Measurements from ENCODE around the gene ITGB6. TPM values are rescaled to one million over a fixed set of nuclear protein-coding genes. Genes with fewer than 3 reads are reported as not detected.

Gene ITGB6, protein sequence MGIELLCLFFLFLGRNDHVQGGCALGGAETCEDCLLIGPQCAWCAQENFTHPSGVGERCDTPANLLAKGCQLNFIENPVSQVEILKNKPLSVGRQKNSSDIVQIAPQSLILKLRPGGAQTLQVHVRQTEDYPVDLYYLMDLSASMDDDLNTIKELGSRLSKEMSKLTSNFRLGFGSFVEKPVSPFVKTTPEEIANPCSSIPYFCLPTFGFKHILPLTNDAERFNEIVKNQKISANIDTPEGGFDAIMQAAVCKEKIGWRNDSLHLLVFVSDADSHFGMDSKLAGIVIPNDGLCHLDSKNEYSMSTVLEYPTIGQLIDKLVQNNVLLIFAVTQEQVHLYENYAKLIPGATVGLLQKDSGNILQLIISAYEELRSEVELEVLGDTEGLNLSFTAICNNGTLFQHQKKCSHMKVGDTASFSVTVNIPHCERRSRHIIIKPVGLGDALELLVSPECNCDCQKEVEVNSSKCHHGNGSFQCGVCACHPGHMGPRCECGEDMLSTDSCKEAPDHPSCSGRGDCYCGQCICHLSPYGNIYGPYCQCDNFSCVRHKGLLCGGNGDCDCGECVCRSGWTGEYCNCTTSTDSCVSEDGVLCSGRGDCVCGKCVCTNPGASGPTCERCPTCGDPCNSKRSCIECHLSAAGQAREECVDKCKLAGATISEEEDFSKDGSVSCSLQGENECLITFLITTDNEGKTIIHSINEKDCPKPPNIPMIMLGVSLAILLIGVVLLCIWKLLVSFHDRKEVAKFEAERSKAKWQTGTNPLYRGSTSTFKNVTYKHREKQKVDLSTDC
- total RNA-seq, result 10 to 100 TPM in 2 of 4 donors, 1 to 10 TPM in 2; 4.4 to 13.8 (median 10.0) TPM

GRCh38 chr2:160199683-160200389, at the start of gene ITGB6:
ITGB6 (minus strand) TSS chr2:160200272; CDS start chr2:160200063, 209 bp downstream.
- no peak for DNase-seq (ENCODE audit: low spot score in 2 of 2)
- Histone ChIP-seq H3K4me3 (peak within 1 kb of the TSS; percentile 39), H3K9me3 (no peaks in the 10 kb centered on the region), H3K27ac (peak within 1 kb of the TSS; percentile 42), H3K4me1 (peaks cover 11% of the 10 kb centered on the region), H3K27me3 (no peaks in the 10 kb centered on the region), H3K36me3 (no peaks in the 10 kb centered on the region)
- 67% methylated on average over 9 of the region's 9 CpGs for WGBS
- TF ChIP-seq POLR2A (IDR thresholded peaks at IDR 0.05) (no peak), EP300 (IDR thresholded peaks at IDR 0.05) (no peak), POLR2AphosphoS5 (IDR thresholded peaks at IDR 0.05) (no peak)
- TF ChIP-seq, protein P1, sequence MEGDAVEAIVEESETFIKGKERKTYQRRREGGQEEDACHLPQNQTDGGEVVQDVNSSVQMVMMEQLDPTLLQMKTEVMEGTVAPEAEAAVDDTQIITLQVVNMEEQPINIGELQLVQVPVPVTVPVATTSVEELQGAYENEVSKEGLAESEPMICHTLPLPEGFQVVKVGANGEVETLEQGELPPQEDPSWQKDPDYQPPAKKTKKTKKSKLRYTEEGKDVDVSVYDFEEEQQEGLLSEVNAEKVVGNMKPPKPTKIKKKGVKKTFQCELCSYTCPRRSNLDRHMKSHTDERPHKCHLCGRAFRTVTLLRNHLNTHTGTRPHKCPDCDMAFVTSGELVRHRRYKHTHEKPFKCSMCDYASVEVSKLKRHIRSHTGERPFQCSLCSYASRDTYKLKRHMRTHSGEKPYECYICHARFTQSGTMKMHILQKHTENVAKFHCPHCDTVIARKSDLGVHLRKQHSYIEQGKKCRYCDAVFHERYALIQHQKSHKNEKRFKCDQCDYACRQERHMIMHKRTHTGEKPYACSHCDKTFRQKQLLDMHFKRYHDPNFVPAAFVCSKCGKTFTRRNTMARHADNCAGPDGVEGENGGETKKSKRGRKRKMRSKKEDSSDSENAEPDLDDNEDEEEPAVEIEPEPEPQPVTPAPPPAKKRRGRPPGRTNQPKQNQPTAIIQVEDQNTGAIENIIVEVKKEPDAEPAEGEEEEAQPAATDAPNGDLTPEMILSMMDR (IDR thresholded peaks at IDR 0.05), result no peak

DNA sequence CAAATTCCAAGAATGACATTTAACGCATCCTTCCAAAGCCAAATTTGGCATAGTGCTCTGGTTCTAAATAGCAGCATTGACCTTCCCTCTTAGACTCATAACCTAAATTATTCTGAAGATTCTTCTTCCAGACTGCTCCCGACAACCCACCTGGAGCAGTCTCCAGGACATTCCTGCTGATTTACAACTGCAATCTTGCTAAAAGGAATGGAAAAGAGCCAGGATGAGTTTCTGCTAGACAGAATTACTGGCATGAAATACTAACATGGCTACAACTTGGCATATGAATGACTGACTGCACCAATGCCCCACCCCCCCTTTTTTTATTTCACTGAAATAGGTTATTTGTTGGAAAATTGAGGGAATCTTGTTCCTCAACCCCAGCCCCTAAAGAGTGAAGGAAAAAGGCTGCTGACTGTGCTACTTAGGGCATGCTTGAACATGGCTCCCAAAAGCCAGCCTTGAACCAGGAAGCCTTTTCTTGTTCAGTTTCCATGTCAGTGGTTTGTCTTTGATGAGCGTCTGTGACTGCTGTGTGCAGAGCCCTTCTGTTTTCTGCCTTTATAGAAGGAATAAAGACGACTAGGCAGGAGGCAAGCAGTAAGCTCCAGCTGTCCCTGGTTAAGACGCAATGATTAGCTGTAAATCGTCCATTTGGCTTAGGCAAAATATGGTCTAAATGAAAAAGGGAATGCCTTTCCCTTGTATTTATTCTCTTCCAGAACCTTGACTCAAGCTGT, 47.4 kb upstream of the ITGB6 start:
- H3K27ac ChIP-seq, result no peak overlapping the region
- H3K27me3 ChIP-seq, result no peaks in the 10 kb centered on the region
- H3K4me3 ChIP-seq, result no peak overlapping the region
- H3K36me3 ChIP-seq, result no peaks in the 10 kb centered on the region
- TF ChIP-seq EP300 (IDR thresholded peaks at IDR 0.05), result no peak
- TF ChIP-seq, protein P1 (IDR thresholded peaks at IDR 0.05), result no peak
- TF ChIP-seq POLR2A (IDR thresholded peaks at IDR 0.05), result no peak
- TF ChIP-seq POLR2AphosphoS5 (IDR thresholded peaks at IDR 0.05), result no peak
- WGBS, result 51% methylated on average over 6 of the region's 6 CpGs
- no peak for DNase-seq (ENCODE audit: low spot score in 2 of 2)
- H3K9me3 ChIP-seq, result no peaks in the 10 kb centered on the region
- H3K4me1 ChIP-seq, result peaks cover 12% of the 10 kb centered on the region

DNA sequence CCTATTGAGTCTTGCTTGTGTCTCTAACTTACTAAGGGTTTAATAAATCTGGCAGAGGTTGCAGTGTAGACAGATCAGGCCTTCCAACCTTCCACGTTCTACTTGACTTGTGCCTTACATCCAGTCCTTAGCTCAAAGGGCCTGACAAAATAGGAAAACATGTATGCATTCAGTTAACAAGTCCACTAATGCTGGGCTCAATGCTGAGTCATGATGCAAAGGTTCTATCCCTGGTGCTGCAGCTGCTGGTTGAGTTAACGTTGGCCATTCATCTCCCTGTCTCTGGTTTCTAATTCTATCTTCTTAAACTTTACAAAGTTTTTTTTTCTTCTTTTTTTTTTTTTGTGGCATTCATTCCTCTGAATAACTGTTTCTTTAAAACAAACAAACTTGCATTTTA, 46.3 kb upstream of the ITGB6 start:
- Histone ChIP-seq H3K27me3 (no peaks in the 10 kb centered on the region), H3K27ac (no peak overlapping the region), H3K4me3 (no peak overlapping the region), H3K36me3 (no peaks in the 10 kb centered on the region), H3K4me1 (peaks cover 15% of the 10 kb centered on the region), H3K9me3 (no peaks in the 10 kb centered on the region)
- TF ChIP-seq EP300 (IDR thresholded peaks at IDR 0.05) (no peak), POLR2A (IDR thresholded peaks at IDR 0.05) (no peak), POLR2AphosphoS5 (IDR thresholded peaks at IDR 0.05) (no peak)
- TF ChIP-seq, protein P1 (IDR thresholded peaks at IDR 0.05), result no peak
- 93% methylated on average over 2 of the region's 2 CpGs for WGBS
- DNase-seq (ENCODE audit: low spot score in 2 of 2), result no peak

DNA sequence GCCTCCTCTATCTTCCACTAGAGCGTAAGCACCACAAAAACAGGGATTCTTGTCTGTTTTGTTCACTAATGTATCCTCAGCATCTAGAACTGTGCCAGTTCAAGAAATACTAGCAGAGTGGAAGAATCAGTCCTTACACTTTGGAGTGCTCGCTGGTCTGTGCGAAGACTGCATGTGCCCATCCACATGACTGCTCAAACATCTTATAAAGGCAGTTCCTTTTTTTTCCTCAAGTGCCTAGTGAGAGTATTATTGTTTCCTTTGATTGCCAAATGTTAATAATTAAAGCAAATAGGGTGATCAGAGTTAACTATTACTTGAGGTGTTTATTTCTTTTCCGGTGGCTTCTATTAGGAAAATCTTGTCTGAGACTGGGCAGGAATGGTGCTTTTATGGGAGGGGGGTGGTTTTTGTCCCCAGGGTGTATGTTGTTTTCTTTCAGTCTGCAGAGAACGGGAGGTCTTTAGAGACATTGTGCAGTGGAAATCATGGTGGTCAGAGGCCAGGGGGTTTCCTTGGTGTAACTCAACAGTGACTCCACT, 45.6 kb upstream of the ITGB6 start:
- H3K27me3 ChIP-seq, result no peaks in the 10 kb centered on the region
- H3K36me3 ChIP-seq, result no peaks in the 10 kb centered on the region
- TF ChIP-seq POLR2A (IDR thresholded peaks at IDR 0.05) (no peak), EP300 (IDR thresholded peaks at IDR 0.05) (no peak), POLR2AphosphoS5 (IDR thresholded peaks at IDR 0.05) (no peak)
- TF ChIP-seq, protein P1 (IDR thresholded peaks at IDR 0.05), result no peak
- DNase-seq (ENCODE audit: low spot score in 2 of 2), result no peak
- H3K4me1 ChIP-seq, result peaks cover 15% of the 10 kb centered on the region
- 94% methylated on average over 5 of the region's 5 CpGs for WGBS
- H3K27ac ChIP-seq, result no peak overlapping the region
- H3K9me3 ChIP-seq, result no peaks in the 10 kb centered on the region
- H3K4me3 ChIP-seq, result no peak overlapping the region
